SK-N-SH treated with all-trans-retinoic acid at 6 μM for 48 hours (cell line): ENCODE results near the gene PCNT.

Experiments
- PATZ1 ChIP-seq: fragments of 250-450 bp; sonication (Bioruptor Pico); IDR thresholded peaks from 2 replicates; pipeline ENCODE4 v1.8.0; 2020; ENCODE audit warnings: mild to moderate bottlenecking, moderate library complexity, borderline replicate concordance
- TOX ChIP-seq: fragments of 250-450 bp; sonication (Bioruptor Pico); IDR thresholded peaks from 2 replicates; pipeline ENCODE4 v1.8.0; 2021; ENCODE audit warnings: mild to moderate bottlenecking, moderate library complexity, borderline replicate concordance
- ZFP30 ChIP-seq: fragments of 450-650 bp; formaldehyde crosslinking; IDR thresholded peaks from 2 replicates; pipeline ENCODE4 v1.5.0; 2022; ENCODE audit warnings: mild to moderate bottlenecking, moderate library complexity
- ZNF565 ChIP-seq: fragments of 450-650 bp; formaldehyde crosslinking; conservative IDR thresholded peaks from 2 replicates; pipeline ENCODE4 v1.5.0; 2020; ENCODE audit warnings: low read depth, mild to moderate bottlenecking, moderate library complexity
- ZNF8 ChIP-seq: fragments of 450-650 bp; formaldehyde crosslinking; IDR thresholded peaks from 2 replicates; pipeline ENCODE4 v1.5.0; 2020; ENCODE audit warnings: mild to moderate bottlenecking, moderate library complexity

GRCh38 chr21:46366966-46367365 is 43.0 kb downstream of the PCNT start:
- no peak for TF ChIP-seq ZNF8 (CRISPR knock-in tag)
- TF ChIP-seq PATZ1 (CRISPR knock-in tag), result no peak
- TF ChIP-seq ZFP30, result no peak
- no peak for TF ChIP-seq TOX (CRISPR knock-in tag)
- no peak for TF ChIP-seq ZNF565 (CRISPR knock-in tag)
